ENCODE results near the gene CNOT6.
"Not testable (repeated sequence)": the region's sequence is repeated elsewhere in the genome, so short reads cannot be mapped to it uniquely, and the experiment has no call there.

The CNOT6 gene

DNA sequence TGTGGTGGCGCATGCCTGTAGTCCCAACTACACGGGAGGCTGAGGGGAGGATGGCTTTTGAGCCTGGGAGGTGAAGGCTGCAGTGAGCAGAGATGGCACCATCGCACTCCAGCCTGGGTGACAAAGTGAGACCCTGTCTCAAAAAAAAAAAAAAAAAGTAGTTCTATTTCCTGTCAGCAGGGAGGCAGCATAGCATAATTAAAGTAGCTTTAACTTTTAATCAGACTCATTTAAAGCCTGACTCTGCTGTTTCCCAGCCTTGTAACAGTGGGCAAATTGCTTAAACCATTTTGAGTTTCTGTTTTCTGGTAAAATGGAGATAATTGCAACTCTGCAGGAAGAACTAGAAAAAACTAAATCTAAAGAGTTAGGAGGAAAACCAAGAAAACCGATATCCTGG, 31.2 kb downstream of the CNOT6 start:
- DNase-seq (ENCODE audit: extremely low read depth, low read depth): no peak
- TF ChIP-seq, protein P1, sequence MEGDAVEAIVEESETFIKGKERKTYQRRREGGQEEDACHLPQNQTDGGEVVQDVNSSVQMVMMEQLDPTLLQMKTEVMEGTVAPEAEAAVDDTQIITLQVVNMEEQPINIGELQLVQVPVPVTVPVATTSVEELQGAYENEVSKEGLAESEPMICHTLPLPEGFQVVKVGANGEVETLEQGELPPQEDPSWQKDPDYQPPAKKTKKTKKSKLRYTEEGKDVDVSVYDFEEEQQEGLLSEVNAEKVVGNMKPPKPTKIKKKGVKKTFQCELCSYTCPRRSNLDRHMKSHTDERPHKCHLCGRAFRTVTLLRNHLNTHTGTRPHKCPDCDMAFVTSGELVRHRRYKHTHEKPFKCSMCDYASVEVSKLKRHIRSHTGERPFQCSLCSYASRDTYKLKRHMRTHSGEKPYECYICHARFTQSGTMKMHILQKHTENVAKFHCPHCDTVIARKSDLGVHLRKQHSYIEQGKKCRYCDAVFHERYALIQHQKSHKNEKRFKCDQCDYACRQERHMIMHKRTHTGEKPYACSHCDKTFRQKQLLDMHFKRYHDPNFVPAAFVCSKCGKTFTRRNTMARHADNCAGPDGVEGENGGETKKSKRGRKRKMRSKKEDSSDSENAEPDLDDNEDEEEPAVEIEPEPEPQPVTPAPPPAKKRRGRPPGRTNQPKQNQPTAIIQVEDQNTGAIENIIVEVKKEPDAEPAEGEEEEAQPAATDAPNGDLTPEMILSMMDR (IDR thresholded peaks at IDR 0.05; ENCODE audit: low read depth, low read length): no peak

DNA sequence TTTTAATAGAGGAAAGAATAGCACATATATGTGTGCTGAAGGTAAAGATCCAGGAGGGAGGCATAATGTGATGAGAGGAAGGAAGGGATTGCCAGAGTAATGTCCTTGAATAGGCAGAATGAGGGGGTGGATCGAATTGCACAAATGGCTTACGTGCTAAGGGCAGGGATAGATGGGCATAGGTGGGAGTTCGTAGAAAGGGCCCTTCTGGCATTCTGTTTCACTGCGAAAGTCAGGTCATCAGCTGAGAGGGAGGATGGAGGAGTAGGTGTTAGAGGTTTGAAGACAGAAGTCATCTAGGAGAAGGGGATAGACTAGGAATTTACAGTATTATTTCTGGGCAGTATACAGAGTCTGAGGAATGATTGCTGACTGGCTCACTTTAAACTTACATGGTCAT, 32.1 kb downstream of the CNOT6 start:
- DNase-seq (ENCODE audit: extremely low read depth, low read depth): no peak
- TF ChIP-seq, protein P1 (IDR thresholded peaks at IDR 0.05; ENCODE audit: low read depth, low read length): no peak

DNA sequence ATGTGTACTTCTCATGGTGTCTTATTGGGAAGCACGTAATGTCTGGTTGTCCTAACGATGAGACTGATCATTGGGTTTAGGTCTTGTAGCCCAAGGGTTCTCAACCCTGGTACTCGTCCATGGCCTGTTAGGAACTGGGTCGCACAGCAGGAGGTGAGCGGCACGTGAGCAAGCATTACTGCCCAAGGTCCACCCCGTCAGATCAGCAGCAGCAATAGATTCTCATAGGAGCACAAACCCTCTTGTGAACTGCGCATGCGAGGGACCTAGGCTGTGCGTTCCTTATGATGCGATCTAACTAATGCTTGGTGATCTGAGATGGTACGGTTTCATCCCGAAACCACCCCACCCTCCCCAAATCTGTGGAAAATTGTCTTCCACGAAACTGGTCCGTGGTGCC, 33.5 kb downstream of the CNOT6 start:
- TF ChIP-seq, protein P1 (IDR thresholded peaks at IDR 0.05; ENCODE audit: low read depth, low read length): no peak
- no peak for DNase-seq (ENCODE audit: extremely low read depth, low read depth)

DNA sequence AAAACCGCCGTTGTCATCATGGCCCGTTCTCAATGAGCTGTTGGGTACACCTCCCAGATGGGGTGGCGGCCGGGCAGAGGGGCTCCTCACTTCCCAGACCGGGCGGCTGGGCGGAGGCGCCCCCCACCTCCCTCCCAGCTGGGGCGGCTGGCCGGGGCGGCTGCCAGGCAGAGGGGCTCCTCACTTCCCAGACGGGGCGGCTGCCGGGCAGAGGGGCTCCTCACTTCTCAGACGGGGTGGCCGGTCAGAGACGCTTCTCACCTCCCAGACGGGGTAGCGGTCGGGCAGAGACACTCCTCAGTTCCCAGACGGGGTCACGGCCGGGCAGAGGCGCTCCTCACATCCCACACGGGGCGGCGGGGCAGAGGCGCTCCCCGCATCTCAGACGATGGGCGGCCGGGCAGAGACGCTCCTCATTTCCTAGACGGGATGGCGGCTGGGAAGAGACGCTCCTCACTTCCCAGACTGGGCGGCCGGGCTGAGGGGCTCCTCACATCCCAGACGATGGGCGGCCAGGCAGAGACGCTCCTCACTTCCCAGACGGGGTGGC, 36.9 kb downstream of the CNOT6 start:
- not testable (repeated sequence) for DNase-seq (ENCODE audit: extremely low read depth, low read depth)

DNA sequence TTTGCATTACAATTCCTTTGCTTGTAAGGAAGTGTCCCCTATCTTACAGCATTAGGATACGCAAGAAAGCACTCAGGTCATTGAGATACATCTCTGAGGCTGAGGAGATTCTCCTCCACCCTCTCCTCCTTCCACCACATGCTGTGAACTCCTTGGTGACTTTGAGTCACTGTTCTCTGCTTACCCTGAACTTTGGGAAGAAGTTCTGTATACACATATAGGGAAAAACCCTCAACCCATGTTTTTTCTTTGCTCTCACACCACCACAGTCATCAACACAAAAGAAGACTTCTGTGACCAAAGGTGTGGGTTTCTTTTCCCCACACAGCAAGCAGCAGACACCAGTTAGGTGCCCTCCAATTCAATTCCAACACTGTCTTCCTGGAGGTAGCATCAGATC, 38.1 kb downstream of the CNOT6 start:
- DNase-seq (ENCODE audit: extremely low read depth, low read depth): no peak
- TF ChIP-seq, protein P1 (IDR thresholded peaks at IDR 0.05; ENCODE audit: low read depth, low read length): no peak

DNA sequence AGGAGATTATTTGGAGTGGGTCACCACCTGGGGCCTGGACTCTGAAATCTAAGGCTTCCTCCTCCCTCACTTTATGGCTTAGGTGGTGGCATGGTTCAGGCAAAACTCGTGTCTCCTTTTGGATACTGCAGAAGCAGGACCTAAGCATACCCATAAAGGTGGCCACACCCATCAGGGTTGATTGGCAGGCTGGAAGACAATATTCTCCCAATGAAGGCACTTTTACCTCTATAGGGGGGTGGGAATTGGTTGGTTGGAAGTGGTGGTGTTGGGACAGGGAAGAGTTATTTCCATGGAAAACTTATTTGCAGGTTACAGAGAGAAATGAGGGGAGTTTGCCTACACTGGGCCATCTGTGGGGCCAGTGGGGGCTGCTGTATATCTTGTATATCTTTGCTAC, 39.7 kb downstream of the CNOT6 start:
- DNase-seq (ENCODE audit: extremely low read depth, low read depth): no peak
- TF ChIP-seq, protein P1 (IDR thresholded peaks at IDR 0.05; ENCODE audit: low read depth, low read length): no peak

DNA sequence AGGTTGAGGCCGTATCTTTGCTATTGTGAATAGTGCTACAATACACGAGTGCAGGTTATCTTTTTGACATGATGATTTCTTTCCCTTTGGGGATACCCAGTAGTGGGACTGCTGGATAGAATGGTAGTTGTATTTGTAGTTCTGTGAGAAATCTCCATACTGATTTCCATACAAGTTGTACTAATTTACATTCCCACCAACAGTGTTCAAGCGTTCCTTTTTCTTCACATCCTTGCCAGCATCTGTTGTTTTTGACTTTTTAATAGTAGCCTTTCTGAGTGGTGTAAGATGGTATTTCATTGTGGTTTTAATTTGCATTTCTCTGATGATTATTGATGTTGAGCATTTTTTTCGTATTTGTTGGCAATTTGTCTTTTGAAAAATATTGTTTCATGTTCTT, 41.4 kb downstream of the CNOT6 start:
- TF ChIP-seq, protein P1 (IDR thresholded peaks at IDR 0.05; ENCODE audit: low read depth, low read length): no peak
- DNase-seq (ENCODE audit: extremely low read depth, low read depth): no peak

DNA sequence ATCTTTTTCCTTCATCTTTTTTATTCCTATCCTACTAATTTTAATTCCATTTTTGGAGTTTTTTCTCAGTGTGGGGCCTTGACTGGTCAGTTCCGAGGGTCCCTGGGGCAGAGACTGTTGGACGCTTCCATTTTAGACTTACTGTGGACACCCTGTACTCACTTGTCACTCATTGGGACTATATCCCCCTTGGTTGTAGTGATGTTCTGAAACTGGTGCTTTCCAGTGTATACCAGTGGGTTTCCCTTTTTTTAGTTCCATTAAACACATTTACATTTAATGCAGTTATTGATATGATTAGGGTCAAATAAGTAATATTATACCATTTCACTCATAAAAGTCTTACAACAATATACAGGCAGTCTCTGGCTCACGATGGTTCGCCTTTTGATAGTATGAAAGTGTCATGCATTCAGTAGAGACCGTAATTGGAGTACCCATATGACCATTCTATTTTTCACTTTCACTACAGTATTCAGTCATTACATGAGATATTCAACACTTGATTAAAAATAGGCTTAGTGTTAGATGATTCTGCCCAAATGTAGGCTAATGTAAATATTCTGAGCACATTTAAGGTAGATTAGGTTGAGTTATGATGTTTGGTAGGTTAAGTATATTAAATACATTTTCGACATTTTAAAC, 46.0 kb downstream of the CNOT6 start:
- no peak for DNase-seq (ENCODE audit: extremely low read depth, low read depth)
- TF ChIP-seq, protein P1 (IDR thresholded peaks at IDR 0.05; ENCODE audit: low read depth, low read length): no peak
